B cell (primary cell): ENCODE measurements around the gene IFNK. TPM values are rescaled to one million over a fixed set of nuclear protein-coding genes. Genes with fewer than 3 reads are reported as not detected.

Experiments used
- ATAC-seq: fragments of 200-7000 bp; cut with Tn5 transposase; one replicate; pipeline ENCODE4 v1.10.0; 2021; ENCODE audit warnings: low read depth, mild to moderate bottlenecking, moderate number of reproducible peaks, moderate library complexity
- CTCF ChIA-PET: fragments of 350-600 bp; sonication (Branson Sonifier 250); formaldehyde crosslinking; loops from one replicate; lab custom pipeline; 2021; ENCODE audit warnings: antibody characterized with exemption, inconsistent platforms; lab: Charles Lee
- POLR2A ChIA-PET: fragments of 350-600 bp; sonication (Branson Sonifier 250); formaldehyde crosslinking; loops from one replicate; lab custom pipeline; 2021; ENCODE audit warnings: antibody characterized with exemption; lab: Charles Lee
- DNase-seq: peaks from one replicate; pipeline ENCODE4 v3.0.0; 2013
- H2AFZ ChIP-seq: 2 replicates; pipeline ENCODE4 v1.6.1; 2012; ENCODE audit warnings: mild to moderate bottlenecking, low read depth, low read length; ENCODE audit not compliant: insufficient read depth, poor library complexity, severe bottlenecking
- H3K27ac ChIP-seq, 2 donors: 1 replicate in 1 of 2; 2 replicates in 1 of 2; pipeline ENCODE4 v1.5.1; 2012 to 2013; ENCODE audit warnings: low read length in 2 of 2, mild to moderate bottlenecking in 2 of 2, moderate library complexity in 1 of 2
- H3K27me3 ChIP-seq, 4 experiments: fragments of 200-600 bp in 1 of 4; sonication (generic) in 1 of 4; replicated peaks in 1 of 4; 1 replicate in 2 of 4; 2 replicates in 2 of 4; pipeline versions ENCODE4 v1.6.1 to v1.7.0; 2013 to 2016; ENCODE audit warnings: low read length in 3 of 4, mild to moderate bottlenecking in 2 of 4, mixed read lengths in 1 of 4, moderate library complexity in 1 of 4; ENCODE audit not compliant: insufficient read depth in 4 of 4, control insufficient read depth in 3 of 4; ENCODE audit errors: control extremely low read depth in 1 of 4
- H3K36me3 ChIP-seq, 2 experiments: replicated peaks in 1 of 2; 1 replicate in 1 of 2; 2 replicates in 1 of 2; pipeline versions ENCODE4 v1.6.1 to v1.7.1; 2013; ENCODE audit warnings: low read length in 1 of 2; ENCODE audit not compliant: insufficient read depth in 2 of 2, control insufficient read depth in 1 of 2; ENCODE audit errors: control extremely low read depth in 1 of 2, extremely low read depth in 1 of 2
- H3K4me1 ChIP-seq, 2 donors: fragments of 200-600 bp in 1 of 2; sonication (generic) in 1 of 2; 1 replicate in 1 of 2; 2 replicates in 1 of 2; pipeline versions ENCODE4 v1.5.1 to v1.6.1; 2013 to 2017; ENCODE audit warnings: low read length in 2 of 2; ENCODE audit not compliant: control insufficient read depth in 2 of 2, insufficient read depth in 2 of 2
- H3K4me2 ChIP-seq: replicated peaks from 2 replicates; pipeline ENCODE3; 2012; ENCODE audit warnings: mild to moderate bottlenecking, low read depth, low read length; ENCODE audit not compliant: poor library complexity, severe bottlenecking
- H3K4me3 ChIP-seq, 5 experiments: fragments of 200-600 bp in 1 of 5; sonication (generic) in 1 of 5; 1 replicate in 3 of 5; 2 replicates in 2 of 5; pipeline versions ENCODE4 v1.5.1 to v1.7.0; 2011 to 2016; ENCODE audit warnings: low read length in 4 of 5, mild to moderate bottlenecking in 4 of 5, low read depth in 2 of 5, control low read depth in 1 of 5, moderate library complexity in 1 of 5; ENCODE audit not compliant: insufficient read depth in 1 of 5; ENCODE audit errors: control extremely low read depth in 1 of 5, extremely low read depth in 1 of 5
- H3K79me2 ChIP-seq: fragments of 200-600 bp; sonication (generic); one replicate; pipeline ENCODE4 v1.6.0; 2016; ENCODE audit warnings: low read length; ENCODE audit not compliant: control insufficient read depth, insufficient read depth
- H3K9ac ChIP-seq: fragments of 200-600 bp; sonication (generic); 2 replicates; pipeline ENCODE4 v1.6.1; 2017; ENCODE audit warnings: mild to moderate bottlenecking, low read length, moderate library complexity
- H3K9me3 ChIP-seq, 3 donors: one replicate each; pipeline versions ENCODE4 v1.6.1 to v1.7.1; 2013; ENCODE audit warnings: low read length in 2 of 3; ENCODE audit not compliant: control insufficient read depth in 2 of 3, insufficient read depth in 1 of 3; ENCODE audit errors: control extremely low read depth in 1 of 3
- H4K20me1 ChIP-seq: 2 replicates; pipeline ENCODE4 v1.6.0; 2012; ENCODE audit warnings: mild to moderate bottlenecking, low read length; ENCODE audit not compliant: insufficient read depth, control insufficient read depth, poor library complexity, severe bottlenecking
- H3K27ac Mint-ChIP-seq: one replicate; pipeline ENCODE4 v1.8.0; 2021; ENCODE audit warnings: mixed read lengths
- H3K27me3 Mint-ChIP-seq: one replicate; pipeline ENCODE4 v1.8.0; 2021; ENCODE audit warnings: mixed read lengths
- H3K4me1 Mint-ChIP-seq: one replicate; pipeline ENCODE4 v1.8.0; 2021; ENCODE audit warnings: mixed read lengths
- H3K4me3 Mint-ChIP-seq: one replicate; pipeline ENCODE4 v1.8.0; 2021; ENCODE audit warnings: mixed read lengths
- H3K9me3 Mint-ChIP-seq: one replicate; pipeline ENCODE4 v1.8.0; 2022; ENCODE audit warnings: mixed read lengths; ENCODE audit not compliant: insufficient read depth
- CTCF ChIP-seq: fragments of 200-600 bp; IDR thresholded peaks from one replicate; pipeline ENCODE4 v1.8.0; 2022; ENCODE audit warnings: antibody characterized with exemption, mild to moderate bottlenecking
- EZH2 ChIP-seq: IDR thresholded peaks from 2 replicates; pipeline ENCODE4 v1.6.1; 2012; ENCODE audit warnings: borderline replicate concordance, low read depth, mild to moderate bottlenecking, moderate library complexity, low read length; ENCODE audit not compliant: insufficient read depth, poor library complexity, severe bottlenecking
- WGBS: methylation state at CpG from one replicate; pipeline ENCODE4 v1.1.5; 2013; ENCODE audit warnings: missing lambda C conversion rate; ENCODE audit not compliant: insufficient coverage; 5-methylcytosine and 5-hydroxymethylcytosine counted together
- intact Hi-C: fragments of 100-400 bp; cut with micrococcal nuclease; formaldehyde crosslinking; loops from one replicate; pipeline ENCODE4 v1.10.0; 2022
- polyA minus RNA-seq: library from RNA; depleted of rRNA, polyadenylated mRNA; stranded (reverse); fragments of >200 nt; gene quantifications from 2 replicates; pipeline ENCODE4 v1.2.3, GENCODE V29; 2012
- polyA plus RNA-seq: library from polyadenylated mRNA; depleted of rRNA; stranded (reverse); fragments of >200 nt; gene quantifications from 2 replicates; pipeline ENCODE4 v1.2.3, GENCODE V29; 2012
- total RNA-seq, 2 donors: library from RNA; stranded (reverse); fragments of 120-200 nt in 1 of 2; gene quantifications; 1 replicate in 1 of 2; 2 replicates in 1 of 2; pipeline versions ENCODE4 v1.2.3 to v1.2.4, GENCODE V29; 2013 to 2022

IFNK gene
- total RNA-seq (not detected in 2 replicates), polyA plus RNA-seq (not detected in 2 replicates), polyA minus RNA-seq (not detected in 2 replicates)
- not detected for total RNA-seq (2013)

GRCh38 chr9:27524236-27524635 lies at the start of gene IFNK:
Gene IFNK (plus strand): TSS chr9:27524290. CDS start chr9:27524337, 47 bp downstream.
- intact Hi-C loops, result no loop called here
- no peak within 1 kb of the TSS for H3K4me2 ChIP-seq
- H3K79me2 ChIP-seq, result peaks cover 87% of the 10 kb centered on the region
- no peak for TF ChIP-seq CTCF
- no peak for TF ChIP-seq EZH2
- Mint-ChIP-seq H3K4me1 (peaks cover 62% of the 10 kb centered on the region), H3K4me3 (no peak within 1 kb of the TSS), H3K27ac (no peak within 1 kb of the TSS), H3K9me3 (no peaks in the 10 kb centered on the region), H3K27me3 (no peaks in the 10 kb centered on the region)
- peaks cover 23% of the 10 kb centered on the region for H4K20me1 ChIP-seq
- no peaks in the 10 kb centered on the region for H3K9me3 ChIP-seq
- peak within 1 kb of the TSS in 1 of 2 donors; percentile 25 for H3K27ac ChIP-seq
- ATAC-seq (no peak), DNase-seq (no peak)
- H3K4me1 ChIP-seq, result peaks cover 13 to 24% of the 10 kb centered on the region in 2 donors
- H3K27me3 ChIP-seq, result no peaks in the 10 kb centered on the region
- peaks cover 0 to 3% of the 10 kb centered on the region in 2 experiments for H3K36me3 ChIP-seq
- H2AFZ ChIP-seq, result no peak within 1 kb of the TSS
- 80% methylated on average over 1 of the region's 2 CpGs for WGBS
- POLR2A ChIA-PET, result interaction anchor here (0.7 to 1.1 kb wide), 3 partner anchors 40 to 76 kb away, joined by 3 to 6 read pairs (median 4); no protein-coding TSS in a partner anchor
- no peak within 1 kb of the TSS for H3K9ac ChIP-seq
- H3K4me3 ChIP-seq, result no peak within 1 kb of the TSS
- CTCF ChIA-PET, result interaction anchor here (1.0 to 17.3 kb wide), 5 partner anchors 23 to 191 kb away, joined by 3 to 395 read pairs (median 3); no protein-coding TSS in a partner anchor

- POLR2A ChIA-PET, result interaction anchor here (0.6 kb wide), 1 partner anchor 14 kb away, joined by 6 read pairs; no protein-coding TSS in a partner anchor
- Histone ChIP-seq H3K4me1 (peaks cover 43 to 51% of the 10 kb centered on the region in 2 donors), H3K9ac (no peak overlapping the region), H2AFZ (no peak overlapping the region), H3K27ac (no peak overlapping the region), H4K20me1 (no peaks in the 10 kb centered on the region), H3K79me2 (peaks cover 99% of the 10 kb centered on the region), H3K4me2 (no peak overlapping the region), H3K36me3 (peaks cover 0 to 3% of the 10 kb centered on the region in 2 experiments), H3K27me3 (no peaks in the 10 kb centered on the region), H3K4me3 (no peak overlapping the region), H3K9me3 (peaks cover 0 to under 1% (median 0%) of the 10 kb centered on the region in 3 donors)
- Mint-ChIP-seq H3K27ac (no peak overlapping the region), H3K4me1 (peaks cover 80% of the 10 kb centered on the region), H3K4me3 (no peak overlapping the region), H3K9me3 (peaks cover 2% of the 10 kb centered on the region), H3K27me3 (no peaks in the 10 kb centered on the region)
- intact Hi-C loops, result no loop called here
- WGBS, result no CpG with 5 or more reads among the region's 1 CpG
- TF ChIP-seq EZH2, result no peak
- no peak for TF ChIP-seq CTCF
- CTCF ChIA-PET, result interaction anchor here (0.6 to 3.0 kb wide), 3 partner anchors 13 to 55 kb away, joined by 3 to 11 read pairs (median 4); partner anchors contain the start of gene MOB3B
- DNase-seq (no peak), ATAC-seq (no peak)
Measured at GRCh38 chr9:27474305-27474704, 49.8 kb upstream of the IFNK start.
